HG02884 (cell line): ENCODE data around the gene SOS1.

Source experiments
- ATAC-seq: cut with Tn5 transposase; IDR thresholded peaks from one replicate; pipeline ENCODE4 v1.9.1; 2021; ENCODE audit warnings: mild to moderate bottlenecking, moderate library complexity; ENCODE audit not compliant: unreplicated experiment

SOS1 gene

DNA sequence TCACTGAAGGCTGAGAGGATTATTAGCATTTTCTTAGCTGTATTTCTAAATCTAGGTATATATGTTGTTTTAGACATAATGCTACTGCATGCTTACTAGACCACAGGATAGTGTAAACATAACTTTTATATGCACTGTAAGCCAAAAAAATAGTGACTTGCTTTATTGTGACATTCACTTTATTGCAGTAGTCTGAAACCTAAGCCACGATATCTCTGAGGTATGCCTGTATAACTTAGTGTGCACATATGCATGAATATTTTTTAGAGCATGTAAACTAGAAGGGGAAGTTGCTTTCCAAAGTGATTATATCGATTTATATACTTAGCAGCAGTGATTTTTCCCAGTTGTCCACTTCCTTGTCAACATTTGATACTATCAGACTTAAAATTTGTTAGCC lies 81.8 kb downstream of the SOS1 start:
- no peak for ATAC-seq

- no peak for ATAC-seq
Measured at GRCh38 chr2:39033980-39034379, 86.9 kb downstream of the SOS1 start.

GRCh38 chr2:39027421-39027820 lies 93.4 kb downstream of the SOS1 start:
- no peak for ATAC-seq

DNA sequence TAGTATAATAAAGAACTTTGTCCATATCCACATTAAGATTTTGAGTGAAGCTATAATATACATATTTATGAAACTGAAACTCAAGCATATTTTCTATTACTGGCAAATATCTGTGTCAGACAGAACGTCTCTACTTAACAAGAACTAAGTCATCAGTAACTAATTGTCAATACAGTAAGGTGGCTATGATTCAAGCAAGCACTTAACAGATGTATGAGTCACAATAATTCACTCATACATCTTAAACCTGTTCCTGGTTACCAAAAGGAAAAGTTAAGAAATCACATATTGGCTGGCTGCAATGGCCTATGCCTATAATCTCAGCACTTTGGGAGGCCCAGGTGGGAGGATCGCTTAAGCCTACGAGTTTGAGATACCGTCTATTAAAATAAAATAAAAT lies 96.0 kb downstream of the SOS1 start:
- no peak for ATAC-seq

DNA sequence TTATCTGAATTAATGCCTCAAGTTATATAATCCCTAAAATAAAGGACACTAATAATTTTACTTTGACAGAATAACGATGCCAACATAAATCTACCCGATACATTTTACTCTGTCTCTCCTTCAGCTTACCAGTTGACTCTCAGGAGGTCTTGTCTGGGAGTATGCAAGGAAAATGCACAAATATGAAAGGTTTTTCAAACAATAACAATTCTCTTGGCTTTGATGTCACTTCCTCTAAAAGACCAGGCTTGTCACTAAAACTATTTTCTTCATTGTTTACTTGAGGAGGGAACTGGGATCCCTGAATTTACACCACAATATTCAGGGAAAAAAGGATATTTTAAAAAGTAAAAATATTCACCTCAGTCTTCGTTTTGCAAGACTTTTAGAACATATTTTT lies 97.2 kb downstream of the SOS1 start:
- no peak for ATAC-seq

DNA sequence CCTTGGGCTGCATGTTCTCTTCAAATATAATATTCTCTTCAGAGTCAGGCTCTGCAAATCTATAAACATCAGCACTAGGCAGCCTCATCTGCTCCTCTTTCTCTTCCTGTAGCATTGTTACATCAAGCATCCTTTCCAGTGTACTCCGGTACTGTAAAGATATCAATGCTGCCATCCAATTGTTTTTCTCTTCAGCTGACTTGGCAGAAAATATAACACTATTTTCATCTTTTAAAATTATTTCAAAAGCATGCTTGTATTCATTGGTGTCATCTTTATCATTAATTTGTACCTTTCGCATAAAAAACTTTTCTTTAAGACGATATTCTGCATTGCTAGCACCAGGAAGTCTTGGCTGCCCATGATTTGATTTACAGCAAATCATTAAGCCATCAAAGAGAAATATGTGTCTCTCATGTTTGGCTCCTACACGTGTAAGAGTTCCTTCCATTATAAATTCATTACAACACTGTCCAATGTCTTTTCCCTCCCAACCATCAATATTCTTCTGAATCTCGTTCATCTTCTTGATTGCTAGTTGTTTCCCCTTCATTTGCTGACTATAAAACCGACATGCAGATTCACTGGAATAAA lies 98.1 kb downstream of the SOS1 start:
- ATAC-seq, result no peak

GRCh38 chr2:39020383-39020782 lies 100.5 kb downstream of the SOS1 start:
- ATAC-seq, result no peak

DNA sequence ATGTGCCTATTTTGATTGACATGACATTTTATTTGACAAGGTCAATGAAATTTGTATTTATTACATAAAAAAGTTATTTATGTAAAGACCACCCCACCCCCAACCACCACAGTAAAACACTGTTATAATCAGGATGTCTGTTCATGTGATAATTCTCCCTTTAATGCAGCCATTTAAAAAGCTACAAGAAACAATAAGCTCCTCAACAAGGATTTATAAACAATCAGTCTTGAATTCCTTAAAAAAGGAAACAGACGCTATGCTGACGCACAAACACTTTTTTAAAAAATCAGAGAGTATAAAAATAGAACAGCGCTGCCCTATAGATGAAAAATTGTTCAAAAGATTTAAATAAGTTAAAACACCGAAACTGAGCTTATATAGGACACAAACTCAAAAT lies 102.2 kb downstream of the SOS1 start:
- no peak for ATAC-seq

GRCh38 chr2:39017334-39017733 lies 103.5 kb downstream of the SOS1 start:
- ATAC-seq, result no peak

DNA sequence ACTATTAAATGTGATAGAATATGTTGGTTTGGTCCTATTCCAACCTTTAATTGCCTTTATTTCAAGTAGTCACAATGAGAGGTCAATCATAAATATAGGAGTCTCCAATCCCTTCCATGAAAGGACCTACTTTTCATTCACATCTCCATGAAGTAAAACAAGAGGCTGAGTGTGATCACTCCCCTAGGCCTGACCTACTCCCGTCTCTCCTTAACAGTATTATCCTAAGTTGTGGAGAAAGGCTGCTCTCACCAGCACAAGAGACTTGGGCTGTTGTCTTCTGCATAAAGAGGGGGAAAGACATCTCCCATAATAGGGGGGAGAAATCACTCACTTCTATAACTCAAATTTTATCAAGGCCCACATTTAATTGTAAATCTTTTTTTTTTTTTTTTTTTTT lies 105.4 kb downstream of the SOS1 start:
- no peak for ATAC-seq

DNA sequence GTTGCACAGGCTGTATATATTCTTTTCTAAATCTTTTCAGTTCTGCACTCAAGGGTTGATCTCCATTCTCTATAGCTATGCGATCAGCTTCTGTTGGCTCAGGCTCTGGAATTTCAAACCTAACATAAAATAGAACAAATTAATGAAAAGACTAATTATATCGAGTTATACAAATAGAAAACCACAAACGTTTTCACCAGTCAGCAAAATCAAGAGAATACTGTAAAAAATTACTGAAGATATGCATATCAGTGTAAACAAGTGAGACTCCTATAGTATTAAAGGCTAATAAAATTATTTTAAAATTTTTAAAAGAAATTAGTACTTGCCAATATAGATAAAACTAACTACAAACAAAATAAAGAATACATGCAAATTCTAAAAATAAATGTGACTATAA lies 107.0 kb downstream of the SOS1 start:
- no peak for ATAC-seq

DNA sequence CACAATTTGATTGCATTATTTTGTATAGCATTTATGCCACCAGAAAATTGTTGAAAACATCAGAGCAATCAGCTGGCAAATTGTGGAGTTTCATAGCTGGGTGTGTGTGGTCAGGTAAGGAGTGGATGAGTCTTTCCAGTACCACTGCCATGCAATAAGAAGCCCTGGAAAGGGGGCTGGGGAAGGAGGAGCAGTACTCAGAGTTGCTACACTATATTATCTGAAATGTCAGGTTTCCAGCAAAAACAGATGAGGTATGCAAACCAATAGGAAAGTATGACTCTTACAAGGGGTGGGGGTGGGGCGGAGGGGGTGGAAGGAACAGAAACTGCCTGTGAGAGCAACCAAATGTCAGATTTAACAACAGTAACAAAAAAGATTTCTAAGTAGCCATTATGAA lies 112.2 kb downstream of the SOS1 start:
- no peak for ATAC-seq

- ATAC-seq, result no peak
Measured at GRCh38 chr2:39007875-39008504, 112.9 kb downstream of the SOS1 start.

DNA sequence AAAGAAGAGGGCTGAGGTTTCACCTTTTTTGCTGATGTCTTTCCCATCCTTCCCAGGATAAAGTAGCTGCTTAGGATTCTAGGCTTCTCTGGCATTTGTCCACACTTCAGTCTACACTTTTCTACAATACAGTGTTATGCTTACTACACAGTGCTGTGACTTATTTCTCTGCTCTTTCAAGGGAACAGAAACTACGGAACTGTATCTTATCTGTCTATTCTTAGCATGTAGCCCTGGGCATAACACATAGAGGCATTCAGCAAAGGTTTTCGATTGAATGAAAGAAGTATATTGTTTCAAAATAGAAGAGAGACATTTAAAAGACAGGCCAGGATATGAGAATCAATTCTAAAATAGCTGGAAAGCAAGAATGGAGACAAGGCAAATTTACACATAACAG lies 120.3 kb downstream of the SOS1 start:
- no peak for ATAC-seq

DNA sequence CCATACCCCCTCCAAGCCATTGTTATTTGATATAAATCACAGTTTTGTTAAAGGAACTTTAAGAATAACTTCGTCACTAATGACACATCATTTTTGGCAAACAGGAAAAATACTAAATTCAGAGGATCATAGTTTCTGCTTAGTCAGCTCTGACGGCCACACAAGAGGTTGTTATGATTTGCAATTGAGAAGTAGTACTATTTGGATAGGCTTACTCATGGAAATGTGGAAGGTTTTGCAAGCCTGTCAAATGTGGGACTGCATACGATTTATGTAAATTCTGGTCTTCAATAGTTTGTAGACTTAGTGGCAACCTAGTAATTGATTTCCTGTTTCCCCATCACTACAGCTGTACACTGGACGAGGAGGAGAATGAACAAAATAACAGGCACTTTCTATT lies 123.1 kb downstream of the SOS1 start:
- no peak for ATAC-seq

- ATAC-seq, result no peak
Measured at GRCh38 chr2:38991899-38992298, 129.0 kb downstream of the SOS1 start.

DNA sequence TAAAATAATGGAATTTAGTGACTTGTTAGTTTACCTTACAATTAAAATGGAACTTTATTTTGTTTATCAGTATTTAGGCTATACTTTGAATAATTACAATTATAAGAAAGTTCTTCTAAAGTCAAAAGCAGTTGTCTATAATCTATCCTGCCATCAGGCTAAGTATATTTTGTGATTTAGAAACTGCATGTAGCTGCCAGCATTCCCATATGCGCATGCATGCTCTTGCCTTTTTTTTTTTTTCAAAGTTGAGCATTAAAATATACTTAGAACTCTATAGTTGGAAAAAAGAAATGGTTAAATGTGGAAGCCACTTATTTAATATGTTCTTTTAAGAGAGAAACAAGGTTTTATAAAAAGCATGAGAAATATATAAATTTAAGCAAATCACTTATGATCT lies 132.1 kb downstream of the SOS1 start:
- no peak for ATAC-seq

DNA sequence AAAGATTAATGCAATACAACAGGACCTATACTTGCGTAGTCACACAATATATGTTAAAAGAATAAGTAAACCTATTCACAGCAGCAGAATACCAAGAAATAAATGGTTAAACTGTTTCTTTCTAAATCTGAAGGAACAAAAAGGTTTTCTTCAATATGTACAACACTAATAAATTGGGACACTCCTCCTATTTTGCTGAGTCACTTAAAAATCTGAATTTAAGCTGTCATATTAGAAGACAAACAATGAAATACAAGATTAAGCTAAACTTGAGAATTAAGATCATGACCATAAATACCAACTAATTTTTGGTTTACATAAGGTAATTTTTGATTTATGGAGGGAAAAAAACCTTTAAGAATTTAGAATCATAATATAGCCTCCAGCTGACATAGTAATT lies 138.4 kb downstream of the SOS1 start:
- ATAC-seq, result no peak

DNA sequence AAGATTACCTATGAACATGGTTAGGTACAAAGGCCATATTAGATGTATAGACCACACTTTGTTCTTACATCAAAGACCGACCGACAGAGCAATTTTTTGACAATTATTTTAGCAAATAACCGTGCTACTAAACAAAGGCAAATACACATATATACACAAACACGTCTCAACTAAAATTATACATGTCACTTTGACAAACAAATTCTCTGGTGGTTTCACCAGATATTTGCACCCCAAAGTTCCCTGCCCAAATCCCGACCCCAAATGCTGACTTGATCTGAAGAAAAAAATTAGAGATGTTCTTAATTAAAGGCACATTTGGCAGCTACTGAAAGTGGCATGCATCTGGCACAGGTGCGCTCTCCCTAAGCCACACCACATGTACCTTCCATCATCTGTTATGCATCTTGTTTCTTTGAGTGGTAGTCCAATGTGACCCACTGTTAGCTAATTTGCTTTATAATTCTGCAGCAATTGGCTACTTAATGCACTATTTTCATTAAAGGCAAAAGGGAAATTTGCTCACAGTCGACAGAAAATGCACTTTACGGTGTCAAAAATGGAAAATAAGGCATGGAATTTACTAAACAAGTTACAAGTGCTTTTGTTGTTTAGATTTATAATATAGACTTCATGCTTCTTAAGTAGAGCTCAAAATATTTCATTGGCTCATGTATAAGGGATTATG lies 139.0 kb downstream of the SOS1 start:
- ATAC-seq, result no peak

DNA sequence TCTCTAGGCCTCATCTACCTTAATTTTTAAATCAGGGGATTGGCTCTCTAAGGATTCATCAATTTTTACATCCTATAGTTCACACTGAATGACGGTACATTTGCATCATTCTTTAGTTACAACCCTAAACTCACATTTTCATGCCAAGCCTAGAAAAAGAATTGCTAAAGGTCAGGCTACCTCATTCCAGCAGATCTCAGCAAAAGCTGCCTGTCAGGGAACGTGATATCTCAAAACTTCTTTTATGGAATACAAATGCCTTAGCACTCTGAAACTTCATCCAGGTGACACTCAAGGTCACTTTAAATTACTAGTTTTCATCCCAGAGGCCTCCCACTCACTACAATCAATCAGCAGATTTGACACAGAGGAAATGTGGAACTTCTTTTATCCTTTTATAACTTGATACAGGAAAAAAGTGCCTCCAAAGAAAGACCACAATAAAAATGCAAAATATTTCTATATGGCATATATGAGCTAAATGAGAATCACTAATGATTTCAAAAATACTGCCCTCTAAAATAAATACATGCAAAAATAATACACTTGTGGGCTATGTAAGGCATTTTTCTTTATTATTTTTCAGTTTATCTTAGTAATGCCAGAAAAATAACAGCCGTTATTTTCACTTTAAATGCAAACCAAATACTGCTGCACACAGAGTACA lies 139.7 kb downstream of the SOS1 start:
- no peak for ATAC-seq

DNA sequence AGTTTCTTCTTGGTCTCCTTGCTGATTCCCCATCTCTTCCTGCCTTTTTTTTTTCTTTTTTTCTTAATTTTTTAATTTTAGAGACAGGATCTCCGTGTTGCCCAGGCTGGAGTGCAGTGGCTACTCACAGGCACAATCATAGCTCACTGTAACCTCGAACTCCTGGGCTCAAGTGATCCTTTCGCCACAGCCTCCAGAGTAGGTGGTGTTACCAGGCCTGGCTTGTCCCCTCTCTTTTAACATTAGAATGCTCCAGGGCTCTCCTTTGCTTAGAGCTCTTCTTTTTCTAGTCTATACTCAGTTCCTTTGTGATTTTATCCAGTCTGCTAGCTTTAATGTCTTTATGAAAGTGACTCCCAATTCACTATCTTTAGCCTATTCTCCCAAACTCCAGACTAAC lies 141.9 kb downstream of the SOS1 start:
- no peak for ATAC-seq

GRCh38 chr2:38978296-38978903 lies 142.5 kb downstream of the SOS1 start:
- no peak for ATAC-seq
